Neural progenitor cell (in vitro differentiated cells): ENCODE data around the gene HS3ST3A1.

Source experiments
- EZH2 ChIP-seq: fragments of 200-600 bp; sonication (generic); IDR thresholded peaks from 2 replicates; pipeline ENCODE4 v1.6.1; 2017; ENCODE audit warnings: antibody characterized with exemption, mild to moderate bottlenecking, moderate library complexity
- EZH2phosphoT487 ChIP-seq: fragments of 200-600 bp; sonication (generic); IDR thresholded peaks from 2 replicates; pipeline ENCODE4 v1.6.1; 2017; ENCODE audit warnings: antibody characterized with exemption
- TF ChIP-seq, protein P1 (sequence below): fragments of 200-600 bp; sonication (generic); IDR thresholded peaks from 2 replicates; pipeline ENCODE4 v1.5.1; 2017; ENCODE audit warnings: antibody characterized with exemption, mild to moderate bottlenecking

DNA sequence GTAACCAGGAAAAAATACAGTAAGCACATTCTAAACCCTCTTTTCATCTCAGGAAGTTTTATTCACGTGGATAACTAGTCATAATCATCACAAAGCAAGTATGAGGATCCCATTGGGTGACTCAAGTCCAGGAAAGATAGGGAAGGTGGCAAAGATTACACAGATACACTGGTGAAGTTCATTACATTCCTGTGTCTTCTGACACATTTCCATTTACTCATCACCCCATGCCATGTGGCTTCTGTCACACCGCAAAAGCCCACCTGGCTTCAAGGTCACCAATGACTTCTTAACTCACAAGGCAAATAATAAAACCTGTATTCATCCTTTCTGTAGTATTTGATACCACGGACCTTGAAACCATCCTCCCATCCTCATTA, 17.0 kb downstream of the HS3ST3A1 start:
- TF ChIP-seq, protein P1, sequence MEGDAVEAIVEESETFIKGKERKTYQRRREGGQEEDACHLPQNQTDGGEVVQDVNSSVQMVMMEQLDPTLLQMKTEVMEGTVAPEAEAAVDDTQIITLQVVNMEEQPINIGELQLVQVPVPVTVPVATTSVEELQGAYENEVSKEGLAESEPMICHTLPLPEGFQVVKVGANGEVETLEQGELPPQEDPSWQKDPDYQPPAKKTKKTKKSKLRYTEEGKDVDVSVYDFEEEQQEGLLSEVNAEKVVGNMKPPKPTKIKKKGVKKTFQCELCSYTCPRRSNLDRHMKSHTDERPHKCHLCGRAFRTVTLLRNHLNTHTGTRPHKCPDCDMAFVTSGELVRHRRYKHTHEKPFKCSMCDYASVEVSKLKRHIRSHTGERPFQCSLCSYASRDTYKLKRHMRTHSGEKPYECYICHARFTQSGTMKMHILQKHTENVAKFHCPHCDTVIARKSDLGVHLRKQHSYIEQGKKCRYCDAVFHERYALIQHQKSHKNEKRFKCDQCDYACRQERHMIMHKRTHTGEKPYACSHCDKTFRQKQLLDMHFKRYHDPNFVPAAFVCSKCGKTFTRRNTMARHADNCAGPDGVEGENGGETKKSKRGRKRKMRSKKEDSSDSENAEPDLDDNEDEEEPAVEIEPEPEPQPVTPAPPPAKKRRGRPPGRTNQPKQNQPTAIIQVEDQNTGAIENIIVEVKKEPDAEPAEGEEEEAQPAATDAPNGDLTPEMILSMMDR = no peak
- TF ChIP-seq EZH2phosphoT487 (no peak), EZH2 (no peak)
